HepG2 (cell line): ENCODE data around the gene SIVA1. TPM values are rescaled to one million over a fixed set of nuclear protein-coding genes. Genes with fewer than 3 reads are reported as not detected.

Experiments used
- ARNTL ChIP-seq: sonication (generic); formaldehyde crosslinking; IDR thresholded peaks from 2 replicates; pipeline ENCODE4 v1.4.0; 2020; ENCODE audit warnings: mild to moderate bottlenecking, missing genetic modification reagents
- CAMTA2 ChIP-seq: sonication (generic); formaldehyde crosslinking; IDR thresholded peaks from 2 replicates; pipeline ENCODE4 v1.4.0; 2020; ENCODE audit warnings: mild to moderate bottlenecking, missing genetic modification reagents, borderline replicate concordance
- CBFB ChIP-seq: sonication (generic); formaldehyde crosslinking; IDR thresholded peaks from 2 replicates; pipeline ENCODE4 v1.4.0; 2020; ENCODE audit warnings: missing genetic modification reagents
- FOSL2 ChIP-seq: sonication (generic); formaldehyde crosslinking; IDR thresholded peaks from 2 replicates; pipeline ENCODE4 v1.4.0; 2020; ENCODE audit warnings: missing genetic modification reagents
- FOXP1 ChIP-seq, 2 experiments: fragments of 450-650 bp in 1 of 2; IDR thresholded peaks; 2 replicates each; pipeline ENCODE4 v1.6.1; 2017 to 2018; ENCODE audit warnings: antibody characterized with exemption in 1 of 2
- HNF1A ChIP-seq, 2 experiments: sonication (generic) in 1 of 2; formaldehyde crosslinking in 1 of 2; IDR thresholded peaks; 2 replicates each; pipeline versions ENCODE4 v1.4.0 to v1.6.1; 2016 to 2020; ENCODE audit warnings: borderline replicate concordance in 1 of 2, low read depth in 1 of 2, mild to moderate bottlenecking in 1 of 2, missing genetic modification reagents in 1 of 2
- MAZ ChIP-seq, 2 experiments: sonication (generic) in 1 of 2; formaldehyde crosslinking in 1 of 2; IDR thresholded peaks; 2 replicates each; pipeline versions ENCODE4 v1.5.0 to v1.6.1; 2012 to 2020; ENCODE audit warnings: low read depth in 2 of 2, mild to moderate bottlenecking in 2 of 2, borderline replicate concordance in 1 of 2, improper control_type of control experiment in 1 of 2, low read length in 1 of 2, missing genetic modification reagents in 1 of 2, moderate library complexity in 1 of 2
- MXI1 ChIP-seq: IDR thresholded peaks from 3 replicates; pipeline ENCODE4 v1.6.1; 2012; ENCODE audit warnings: low read depth, low read length, inconsistent platforms, borderline replicate concordance
- NFIB ChIP-seq: sonication (generic); formaldehyde crosslinking; IDR thresholded peaks from 2 replicates; pipeline ENCODE4 v1.9.0; 2021; ENCODE audit warnings: missing genetic modification reagents, mild to moderate bottlenecking, borderline replicate concordance
- PHF5A ChIP-seq: IDR thresholded peaks from one replicate; pipeline ENCODE4 v1.6.1; 2018; ENCODE audit warnings: low read depth, missing genetic modification reagents; ENCODE audit not compliant: unreplicated experiment
- REXO4 ChIP-seq: sonication (generic); formaldehyde crosslinking; IDR thresholded peaks from 2 replicates; pipeline ENCODE4 v1.8.0; 2022; ENCODE audit warnings: missing genetic modification reagents, mild to moderate bottlenecking, borderline replicate concordance
- SETDB1 ChIP-seq: sonication (generic); formaldehyde crosslinking; IDR thresholded peaks from 2 replicates; pipeline ENCODE4 v1.5.1; 2020; ENCODE audit warnings: missing genetic modification reagents, mild to moderate bottlenecking, borderline replicate concordance
- ZHX1 ChIP-seq: sonication (generic); formaldehyde crosslinking; IDR thresholded peaks from 2 replicates; pipeline ENCODE4 v1.8.1; 2022; ENCODE audit warnings: low read depth, mild to moderate bottlenecking, missing genetic modification reagents
- ZNF207 ChIP-seq: fragments of 450-650 bp; IDR thresholded peaks from 2 replicates; pipeline ENCODE4 v1.6.1; 2016; ENCODE audit warnings: antibody characterized with exemption, borderline replicate concordance
- ZNF557 ChIP-seq: sonication (generic); formaldehyde crosslinking; IDR thresholded peaks from 2 replicates; pipeline ENCODE4 v1.4.0; 2020; ENCODE audit warnings: missing genetic modification reagents
- ZNF746 ChIP-seq: sonication (generic); formaldehyde crosslinking; IDR thresholded peaks from 2 replicates; pipeline ENCODE4 v1.8.0; 2022; ENCODE audit warnings: mild to moderate bottlenecking, missing genetic modification reagents
- ZZZ3 ChIP-seq: sonication (generic); formaldehyde crosslinking; IDR thresholded peaks from 2 replicates; pipeline ENCODE4 v1.4.0; 2020; ENCODE audit warnings: missing genetic modification reagents, mild to moderate bottlenecking, borderline replicate concordance
- polyA plus RNA-seq, 8 experiments: library from polyadenylated mRNA; depleted of rRNA in 3 of 8; stranded (reverse) in 7 of 8; unstranded in 1 of 8; fragments of >200 nt; fragmentation: Illumina TruSeq in 4 of 8; extraction: Trizol in 4 of 8; gene quantifications; 2 replicates each; pipeline versions ENCODE4 v1.2.1 to v1.2.3, GENCODE V29; 2011 to 2016; ENCODE audit warnings: low read depth in 4 of 8, missing spikeins in 1 of 8, mixed read lengths in 1 of 8; ENCODE audit not compliant: insufficient read depth in 1 of 8
- total RNA-seq, 5 experiments: library from RNA; depleted of rRNA; stranded (reverse); fragments of >200 nt; fragmentation: Illumina TruSeq; extraction: Trizol; gene quantifications; 2 replicates each; pipeline ENCODE4 v1.2.3, GENCODE V29; 2016; ENCODE audit warnings: low read depth in 1 of 5
- TF ChIP-seq, protein P1 (sequence below): sonication (generic); formaldehyde crosslinking; IDR thresholded peaks from 2 replicates; pipeline ENCODE4 v1.4.0; 2020; ENCODE audit warnings: missing genetic modification reagents, mild to moderate bottlenecking, borderline replicate concordance
- TF ChIP-seq, protein P2 (sequence below): sonication (generic); formaldehyde crosslinking; IDR thresholded peaks from 2 replicates; pipeline ENCODE4 v1.8.0; 2023; ENCODE audit warnings: mild to moderate bottlenecking, missing genetic modification reagents

Gene SIVA1
- total and polyA plus RNA-seq, 2 of the 13 experiments (the other 11 are each of a cell fraction or from before 2014, with no cell fraction given) = 123 to 186 TPM

- TF ChIP-seq ZHX1 (CRISPR knock-in tag) (no peak), FOXP1 (IDR thresholded peaks at IDR 0.05) (no peak), FOXP1 (CRISPR knock-in tag; IDR thresholded peaks at IDR 0.05) (no peak), MXI1 (no peak), CAMTA2 (CRISPR knock-in tag) (no peak), NFIB (CRISPR knock-in tag) (no peak), SETDB1 (CRISPR knock-in tag) (no peak), HNF1A (IDR thresholded peaks at IDR 0.05; ENCODE audit: low read depth) (no peak), HNF1A (CRISPR knock-in tag; IDR thresholded peaks at IDR 0.05; ENCODE audit: borderline replicate concordance) (0 out of 2 replicates have a peak, but pooled peaks have one; percentile 52), FOSL2 (CRISPR knock-in tag) (no peak), ZZZ3 (CRISPR knock-in tag) (0 out of 2 replicates have a peak, but pooled peaks have one; percentile 27), MAZ (IDR thresholded peaks at IDR 0.05; ENCODE audit: borderline replicate concordance, low read depth, low read length) (no peak), MAZ (CRISPR knock-in tag; IDR thresholded peaks at IDR 0.05; ENCODE audit: low read depth) (no peak), CBFB (CRISPR knock-in tag) (no peak), REXO4 (CRISPR knock-in tag) (no peak), ZNF746 (CRISPR knock-in tag) (no peak; the same call in 1 of the 2 replicates), PHF5A (no peak), ZNF207 (no peak), ARNTL (no peak), ZNF557 (no peak)
- TF ChIP-seq, protein P1, sequence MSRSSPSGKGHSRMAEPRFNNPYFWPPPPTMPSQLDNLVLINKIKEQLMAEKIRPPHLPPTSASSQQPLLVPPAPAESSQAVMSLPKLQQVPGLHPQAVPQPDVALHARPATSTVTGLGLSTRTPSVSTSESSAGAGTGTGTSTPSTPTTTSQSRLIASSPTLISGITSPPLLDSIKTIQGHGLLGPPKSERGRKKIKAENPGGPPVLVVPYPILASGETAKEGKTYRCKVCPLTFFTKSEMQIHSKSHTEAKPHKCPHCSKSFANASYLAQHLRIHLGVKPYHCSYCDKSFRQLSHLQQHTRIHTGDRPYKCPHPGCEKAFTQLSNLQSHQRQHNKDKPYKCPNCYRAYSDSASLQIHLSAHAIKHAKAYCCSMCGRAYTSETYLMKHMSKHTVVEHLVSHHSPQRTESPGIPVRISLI (CRISPR knock-in tag) = no peak; the same call in 1 of the 2 replicates
- TF ChIP-seq, protein P2, sequence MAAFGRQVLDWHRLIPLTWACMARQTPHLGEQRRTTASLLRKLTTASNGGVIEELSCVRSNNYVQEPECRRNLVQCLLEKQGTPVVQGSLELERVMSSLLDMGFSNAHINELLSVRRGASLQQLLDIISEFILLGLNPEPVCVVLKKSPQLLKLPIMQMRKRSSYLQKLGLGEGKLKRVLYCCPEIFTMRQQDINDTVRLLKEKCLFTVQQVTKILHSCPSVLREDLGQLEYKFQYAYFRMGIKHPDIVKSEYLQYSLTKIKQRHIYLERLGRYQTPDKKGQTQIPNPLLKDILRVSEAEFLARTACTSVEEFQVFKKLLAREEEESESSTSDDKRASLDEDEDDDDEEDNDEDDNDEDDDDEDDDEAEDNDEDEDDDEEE (CRISPR knock-in tag) = peak; percentile 47; the same call in 1 of the 2 replicates
Measured at GRCh38 chr14:104722938-104723650, 29.9 kb upstream of the SIVA1 start (continued).
